Neural progenitor cell (in vitro differentiated cells): ENCODE data around the gene IL11RA. TPM values are rescaled to one million over a fixed set of nuclear protein-coding genes. Genes with fewer than 3 reads are reported as not detected.
A peak's percentile ranks its signal among the peaks of the same experiment; 100 is the strongest.

ENCODE experiments used
- DNase-seq: peaks from one replicate; pipeline ENCODE4 v3.0.0-alpha.2; 2016; ENCODE audit warnings: low spot score
- H2AFZ ChIP-seq: fragments of 200-600 bp; sonication (generic); replicated peaks from 2 replicates; pipeline ENCODE4 v1.6.1; 2016; ENCODE audit warnings: antibody characterized with exemption
- H3F3A ChIP-seq: fragments of 200-600 bp; sonication (generic); 2 replicates; pipeline ENCODE4 v1.6.1; 2016; ENCODE audit warnings: antibody characterized with exemption, low read depth
- H3K27ac ChIP-seq: fragments of 200-600 bp; sonication (generic); 2 replicates; pipeline ENCODE4 v1.5.1; 2016; ENCODE audit warnings: mild to moderate bottlenecking
- H3K27me3 ChIP-seq: fragments of 200-600 bp; sonication (generic); 2 replicates; pipeline ENCODE4 v1.6.1; 2016; ENCODE audit warnings: mild to moderate bottlenecking, moderate library complexity
- H3K36me3 ChIP-seq: fragments of 200-600 bp; sonication (generic); 2 replicates; pipeline ENCODE4 v1.5.1; 2016
- H3K4me1 ChIP-seq: fragments of 200-600 bp; sonication (generic); 2 replicates; pipeline ENCODE4 v1.6.1; 2016; ENCODE audit warnings: mixed run types
- H3K4me2 ChIP-seq: fragments of 200-600 bp; sonication (generic); 2 replicates; pipeline ENCODE4 v1.6.1; 2016
- H3K4me3 ChIP-seq: fragments of 200-600 bp; sonication (generic); 2 replicates; pipeline ENCODE4 v1.5.1; 2016
- H3K79me2 ChIP-seq: fragments of 200-600 bp; sonication (generic); 2 replicates; pipeline ENCODE4 v1.6.1; 2016; ENCODE audit warnings: low read depth
- H3K9ac ChIP-seq: fragments of 200-600 bp; sonication (generic); 2 replicates; pipeline ENCODE4 v1.6.1; 2016
- H3K9me3 ChIP-seq: fragments of 200-600 bp; sonication (generic); 2 replicates; pipeline ENCODE4 v1.5.1; 2016; ENCODE audit warnings: low read depth
- H4K20me1 ChIP-seq: fragments of 200-600 bp; sonication (generic); 2 replicates; pipeline ENCODE4 v1.6.1; 2016; ENCODE audit warnings: low read depth
- H3K27ac Mint-ChIP-seq: 3 replicates; pipeline ENCODE4 v1.8.0; 2021; ENCODE audit warnings: mixed read lengths
- H3K27me3 Mint-ChIP-seq: 2 replicates; pipeline ENCODE4 v1.8.0; 2022; ENCODE audit warnings: low read depth, mild to moderate bottlenecking, inconsistent platforms, moderate library complexity, mixed read lengths; ENCODE audit not compliant: insufficient read depth
- H3K36me3 Mint-ChIP-seq: 3 replicates; pipeline ENCODE4 v1.8.0; 2021; ENCODE audit warnings: mixed read lengths
- H3K4me1 Mint-ChIP-seq: 3 replicates; pipeline ENCODE4 v1.8.0; 2021; ENCODE audit warnings: mixed read lengths
- H3K4me3 Mint-ChIP-seq: 3 replicates; pipeline ENCODE4 v1.8.0; 2021; ENCODE audit warnings: mild to moderate bottlenecking, moderate library complexity, mixed read lengths
- H3K9me3 Mint-ChIP-seq: 3 replicates; pipeline ENCODE4 v1.8.0; 2020; ENCODE audit warnings: mixed read lengths
- EZH2 ChIP-seq: fragments of 200-600 bp; sonication (generic); IDR thresholded peaks from 2 replicates; pipeline ENCODE4 v1.6.1; 2017; ENCODE audit warnings: antibody characterized with exemption, mild to moderate bottlenecking, moderate library complexity
- EZH2phosphoT487 ChIP-seq: fragments of 200-600 bp; sonication (generic); IDR thresholded peaks from 2 replicates; pipeline ENCODE4 v1.6.1; 2017; ENCODE audit warnings: antibody characterized with exemption
- total RNA-seq: library from RNA; depleted of rRNA; stranded (reverse); fragments of >200 nt; gene quantifications from 2 replicates; pipeline ENCODE4 v1.2.3, GENCODE V29; 2015; ENCODE audit warnings: low replicate concordance
- TF ChIP-seq, protein P1 (sequence below): fragments of 200-600 bp; sonication (generic); IDR thresholded peaks from 2 replicates; pipeline ENCODE4 v1.5.1; 2017; ENCODE audit warnings: antibody characterized with exemption, mild to moderate bottlenecking

The IL11RA gene
- total RNA-seq, 1 donor from 2014 or later: 12.7 TPM

DNA sequence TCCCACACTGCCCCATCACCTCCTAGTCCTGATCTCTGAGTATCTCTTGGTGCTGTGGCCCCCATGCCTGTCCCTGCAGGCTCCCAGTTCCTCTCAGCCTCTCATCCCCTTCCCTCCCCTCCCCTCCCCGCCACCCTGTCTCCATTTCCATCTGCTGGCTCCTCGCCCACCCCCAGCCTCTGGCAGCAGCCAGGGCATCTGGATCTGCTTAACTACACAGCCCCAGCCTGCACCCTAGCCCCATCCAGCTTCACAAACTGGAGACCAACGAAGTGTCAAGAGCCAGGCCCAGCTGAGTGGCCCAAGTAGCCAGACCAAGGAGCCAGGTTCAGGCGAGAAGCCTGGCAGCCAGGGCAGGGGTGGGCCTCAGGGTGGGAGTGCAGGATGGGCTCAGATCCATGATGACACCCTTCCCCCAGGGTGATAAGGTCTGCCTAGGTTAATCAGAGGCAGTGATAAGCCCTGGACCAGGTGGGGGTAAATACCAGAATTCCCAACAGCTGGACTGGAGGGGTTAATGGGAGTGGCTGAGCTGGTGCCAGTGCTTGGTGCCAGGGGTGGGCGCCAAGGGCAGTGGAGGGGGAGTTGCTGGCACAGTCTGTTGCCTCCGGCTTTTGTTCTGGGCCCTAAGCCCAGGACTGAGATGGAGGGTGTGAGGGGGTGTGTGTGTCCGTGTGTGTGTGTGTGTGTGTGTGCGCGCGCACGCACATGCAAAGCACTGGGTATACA lies 2.5 kb downstream of the IL11RA start:
- H3K4me1 Mint-ChIP-seq: peaks cover 47% of the 10 kb centered on the region
- H3K9me3 Mint-ChIP-seq: no peaks in the 10 kb centered on the region
- Histone ChIP-seq H3K36me3 (no peaks in the 10 kb centered on the region), H2AFZ (no peak overlapping the region), H3K9ac (no peak overlapping the region), H3F3A (peaks cover 17% of the 10 kb centered on the region), H3K4me1 (peaks cover 25% of the 10 kb centered on the region), H3K79me2 (no peaks in the 10 kb centered on the region), H3K4me2 (peak overlapping the region; percentile 17), H3K9me3 (no peaks in the 10 kb centered on the region), H3K27ac (no peak overlapping the region), H4K20me1 (no peaks in the 10 kb centered on the region), H3K27me3 (no peaks in the 10 kb centered on the region), H3K4me3 (no peak overlapping the region)
- peaks cover 3% of the 10 kb centered on the region for H3K27me3 Mint-ChIP-seq
- TF ChIP-seq EZH2phosphoT487 (no peak), EZH2 (no peak)
- TF ChIP-seq, protein P1, sequence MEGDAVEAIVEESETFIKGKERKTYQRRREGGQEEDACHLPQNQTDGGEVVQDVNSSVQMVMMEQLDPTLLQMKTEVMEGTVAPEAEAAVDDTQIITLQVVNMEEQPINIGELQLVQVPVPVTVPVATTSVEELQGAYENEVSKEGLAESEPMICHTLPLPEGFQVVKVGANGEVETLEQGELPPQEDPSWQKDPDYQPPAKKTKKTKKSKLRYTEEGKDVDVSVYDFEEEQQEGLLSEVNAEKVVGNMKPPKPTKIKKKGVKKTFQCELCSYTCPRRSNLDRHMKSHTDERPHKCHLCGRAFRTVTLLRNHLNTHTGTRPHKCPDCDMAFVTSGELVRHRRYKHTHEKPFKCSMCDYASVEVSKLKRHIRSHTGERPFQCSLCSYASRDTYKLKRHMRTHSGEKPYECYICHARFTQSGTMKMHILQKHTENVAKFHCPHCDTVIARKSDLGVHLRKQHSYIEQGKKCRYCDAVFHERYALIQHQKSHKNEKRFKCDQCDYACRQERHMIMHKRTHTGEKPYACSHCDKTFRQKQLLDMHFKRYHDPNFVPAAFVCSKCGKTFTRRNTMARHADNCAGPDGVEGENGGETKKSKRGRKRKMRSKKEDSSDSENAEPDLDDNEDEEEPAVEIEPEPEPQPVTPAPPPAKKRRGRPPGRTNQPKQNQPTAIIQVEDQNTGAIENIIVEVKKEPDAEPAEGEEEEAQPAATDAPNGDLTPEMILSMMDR: no peak
- no peak for DNase-seq
- peaks cover 4% of the 10 kb centered on the region for H3K36me3 Mint-ChIP-seq
- peak overlapping the region; percentile 33 for H3K4me3 Mint-ChIP-seq
- H3K27ac Mint-ChIP-seq: peak overlapping the region; percentile 57

DNA sequence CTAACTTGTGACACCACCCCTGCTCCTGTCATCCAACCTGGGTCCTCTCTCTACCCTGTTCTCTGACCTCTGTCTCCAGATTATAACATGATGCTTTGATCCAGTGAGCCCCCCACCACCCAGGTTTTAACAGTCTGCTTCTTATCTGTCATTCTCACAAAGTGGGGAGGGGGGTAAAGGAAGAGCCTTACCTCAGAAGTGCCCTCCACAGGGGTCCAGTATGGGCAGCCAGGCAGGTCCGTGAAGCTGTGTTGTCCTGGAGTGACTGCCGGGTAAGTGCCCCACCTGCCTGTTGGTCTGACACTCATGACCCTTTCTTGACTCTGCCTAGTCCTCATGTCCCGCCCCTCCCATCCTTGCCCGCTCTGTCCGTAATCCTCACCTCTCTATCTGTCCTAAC lies 3.4 kb downstream of the IL11RA start:
- H3K4me1 Mint-ChIP-seq: peaks cover 47% of the 10 kb centered on the region
- no peak overlapping the region for H2AFZ ChIP-seq
- no peaks in the 10 kb centered on the region for H3K27me3 ChIP-seq
- no peaks in the 10 kb centered on the region for H3K9me3 ChIP-seq
- no peak overlapping the region for H3K4me2 ChIP-seq
- H3K27ac Mint-ChIP-seq: peak overlapping the region; percentile 31
- no peaks in the 10 kb centered on the region for H4K20me1 ChIP-seq
- H3K9me3 Mint-ChIP-seq: no peaks in the 10 kb centered on the region
- DNase-seq: no peak
- no peak overlapping the region for H3K4me3 ChIP-seq
- H3K36me3 Mint-ChIP-seq: no peaks in the 10 kb centered on the region
- no peak overlapping the region for H3K4me3 Mint-ChIP-seq
- peaks cover 25% of the 10 kb centered on the region for H3K4me1 ChIP-seq
- TF ChIP-seq, protein P1: no peak
- TF ChIP-seq EZH2phosphoT487 (no peak), EZH2 (no peak)
- H3K79me2 ChIP-seq: no peaks in the 10 kb centered on the region
- H3K36me3 ChIP-seq: no peaks in the 10 kb centered on the region
- H3K27ac ChIP-seq: no peak overlapping the region
- no peak overlapping the region for H3K9ac ChIP-seq
- peaks cover 17% of the 10 kb centered on the region for H3F3A ChIP-seq
- peaks cover 3% of the 10 kb centered on the region for H3K27me3 Mint-ChIP-seq

DNA sequence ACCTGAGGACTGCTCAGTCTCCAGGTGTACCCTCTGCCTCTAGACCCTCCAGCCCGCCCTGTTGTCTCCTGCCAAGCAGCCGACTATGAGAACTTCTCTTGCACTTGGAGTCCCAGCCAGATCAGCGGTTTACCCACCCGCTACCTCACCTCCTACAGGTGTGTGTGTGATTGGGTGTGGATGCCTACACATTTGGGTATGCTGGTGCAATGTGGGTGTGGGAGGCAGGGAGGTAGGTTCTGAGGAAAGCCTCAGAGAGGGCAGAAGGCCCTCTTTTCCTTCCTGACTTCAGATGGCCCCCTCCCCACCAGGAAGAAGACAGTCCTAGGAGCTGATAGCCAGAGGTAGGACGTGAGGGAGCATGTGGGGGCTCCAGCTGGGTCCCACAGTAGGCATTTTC lies 5.0 kb downstream of the IL11RA start:
- no peaks in the 10 kb centered on the region for H4K20me1 ChIP-seq
- H3K4me1 ChIP-seq: peaks cover 16% of the 10 kb centered on the region
- H3K9ac ChIP-seq: no peak overlapping the region
- H2AFZ ChIP-seq: no peak overlapping the region
- H3K27ac ChIP-seq: no peak overlapping the region
- no peaks in the 10 kb centered on the region for H3K9me3 Mint-ChIP-seq
- H3K9me3 ChIP-seq: no peaks in the 10 kb centered on the region
- H3F3A ChIP-seq: peaks cover 10% of the 10 kb centered on the region
- no peaks in the 10 kb centered on the region for H3K36me3 ChIP-seq
- DNase-seq: no peak
- H3K4me1 Mint-ChIP-seq: peaks cover 32% of the 10 kb centered on the region
- H3K27ac Mint-ChIP-seq: no peak overlapping the region
- H3K4me2 ChIP-seq: no peak overlapping the region
- TF ChIP-seq EZH2phosphoT487 (no peak), EZH2 (no peak)
- TF ChIP-seq, protein P1: no peak
- H3K27me3 ChIP-seq: no peaks in the 10 kb centered on the region
- H3K4me3 ChIP-seq: no peak overlapping the region
- H3K36me3 Mint-ChIP-seq: no peaks in the 10 kb centered on the region
- no peak overlapping the region for H3K4me3 Mint-ChIP-seq
- H3K79me2 ChIP-seq: no peaks in the 10 kb centered on the region
- H3K27me3 Mint-ChIP-seq: peaks cover 3% of the 10 kb centered on the region
